ENCODE data around the gene ZBED5.
"Not testable (repeated sequence)": the region's sequence is repeated elsewhere in the genome, so short reads cannot be mapped to it uniquely, and the experiment has no call there.

ZBED5 gene

GRCh38 chr11:10857709-10858438 lies at the start of gene ZBED5:
Gene ZBED5 (minus strand): TSS chr11:10858053. CDS start chr11:10854945, 3,108 bp downstream.
- peak; percentile 83 to 90 for DNase-seq (ENCODE audit: low read depth in 2 of 2, low spot score in 1 of 2)

DNA sequence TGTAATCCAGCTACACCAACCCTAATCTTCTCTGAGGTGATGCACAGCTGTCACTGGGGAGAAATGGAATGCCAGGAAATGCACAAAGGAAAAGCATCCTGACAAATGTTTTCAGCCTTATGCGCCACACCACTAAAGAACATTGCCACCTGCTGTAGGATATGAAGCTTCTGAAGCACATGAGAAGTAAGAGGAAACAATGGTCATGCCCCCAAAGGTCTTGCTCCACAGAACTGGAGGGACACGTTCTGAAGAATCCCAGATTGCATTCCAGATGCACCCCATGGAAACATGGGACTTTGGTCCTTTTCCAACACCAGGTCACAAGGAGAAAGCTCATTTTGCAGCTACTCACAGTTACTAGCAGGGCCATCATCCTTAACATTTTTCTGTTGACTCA lies 48.7 kb upstream of the ZBED5 start:
- DNase-seq (ENCODE audit: low read depth in 2 of 2, low spot score in 1 of 2), result no peak

- DNase-seq (ENCODE audit: low read depth in 2 of 2, low spot score in 1 of 2), result no peak
Measured at GRCh38 chr11:10902301-10903063, 44.6 kb upstream of the ZBED5 start.

DNA sequence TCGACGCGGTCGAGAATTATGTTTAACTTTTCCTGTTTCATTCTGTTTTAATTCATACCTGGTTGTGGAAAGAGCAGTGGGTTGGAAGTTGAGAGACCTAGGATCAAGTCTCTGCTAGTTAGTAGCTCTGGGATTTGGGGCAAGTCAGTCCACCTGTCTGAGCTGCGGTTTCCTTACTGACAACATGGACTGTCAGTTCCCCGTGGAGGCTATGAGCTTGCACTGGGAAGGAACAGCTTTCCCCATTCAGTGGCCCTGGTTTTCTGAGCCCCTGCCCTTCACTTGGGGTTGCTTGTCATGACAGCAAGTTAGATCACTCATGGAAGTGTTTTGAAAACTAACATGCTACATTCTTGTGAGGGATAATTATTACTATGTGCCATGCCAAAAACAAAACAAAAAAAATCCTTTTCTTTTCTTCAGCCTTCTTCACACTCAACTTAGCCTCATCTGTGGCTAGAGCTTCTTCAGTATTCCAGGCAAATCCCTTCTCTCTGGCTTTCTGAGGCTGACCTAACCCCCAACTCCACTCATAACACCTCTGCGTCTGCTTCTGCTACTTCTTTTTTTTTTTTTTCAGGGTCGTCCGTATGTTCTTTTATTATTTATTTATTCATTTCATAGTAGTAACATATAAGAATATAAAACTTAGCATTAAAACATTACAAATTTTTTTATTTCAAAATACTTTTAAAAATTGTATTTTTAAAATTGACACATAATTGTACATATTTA lies 43.0 kb upstream of the ZBED5 start:
- DNase-seq (ENCODE audit: low read depth in 2 of 2, low spot score in 1 of 2), result no peak

DNA sequence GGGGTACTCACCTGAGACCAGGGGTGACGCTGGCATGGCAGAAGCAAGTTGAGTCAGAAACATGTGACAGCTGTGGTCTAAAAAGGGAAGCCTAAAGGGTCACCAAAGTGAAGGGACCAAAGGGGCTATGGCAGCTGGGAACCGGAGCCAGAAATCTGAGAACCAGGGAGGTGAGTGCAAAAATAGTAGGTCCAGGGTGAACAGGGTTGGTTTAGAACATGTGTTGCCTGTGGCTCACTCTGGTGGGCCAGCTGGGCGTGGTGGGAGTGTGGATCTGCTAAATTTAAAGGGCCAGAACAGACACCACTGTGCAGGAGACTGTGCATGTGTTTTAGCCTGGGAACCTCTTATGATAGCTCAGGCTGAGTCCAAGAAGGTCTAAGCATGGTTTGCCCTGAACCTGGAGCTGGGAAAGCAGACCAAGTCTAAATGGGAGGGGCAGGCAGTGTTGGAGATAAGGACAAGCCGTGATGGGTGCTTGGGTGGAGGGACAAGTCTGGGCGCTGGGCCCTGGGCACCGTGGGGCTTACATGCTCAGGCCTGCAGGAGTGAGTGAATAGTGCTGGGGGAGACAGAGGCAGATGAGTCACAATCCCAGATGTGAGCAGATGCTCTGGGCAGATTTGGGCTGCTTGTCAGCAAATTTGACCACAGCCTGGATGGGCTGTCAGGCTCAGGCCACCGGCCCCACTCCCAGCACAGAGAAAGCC lies 41.4 kb upstream of the ZBED5 start:
- DNase-seq (ENCODE audit: low read depth in 2 of 2, low spot score in 1 of 2), result no peak

DNA sequence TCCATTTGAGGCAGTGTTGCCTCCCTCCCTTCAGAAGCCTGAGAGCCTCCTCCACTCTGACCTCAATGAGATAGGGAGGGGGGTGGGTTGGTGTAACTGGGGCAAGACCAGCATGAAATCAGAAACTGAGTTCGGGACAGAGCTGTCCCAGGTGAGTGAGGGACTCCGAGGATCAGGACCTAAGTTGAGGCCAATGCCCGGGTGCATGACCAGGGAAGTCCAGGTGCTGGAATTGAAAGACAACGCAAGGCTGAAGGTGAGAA lies 40.8 kb upstream of the ZBED5 start:
- DNase-seq (ENCODE audit: low read depth in 2 of 2, low spot score in 1 of 2), result no peak

GRCh38 chr11:10898003-10898762 lies 40.3 kb upstream of the ZBED5 start:
- DNase-seq (ENCODE audit: low read depth in 2 of 2, low spot score in 1 of 2), result no peak

GRCh38 chr11:10897150-10897549 lies 39.3 kb upstream of the ZBED5 start:
- no peak for DNase-seq (ENCODE audit: low read depth in 2 of 2, low spot score in 1 of 2)

DNA sequence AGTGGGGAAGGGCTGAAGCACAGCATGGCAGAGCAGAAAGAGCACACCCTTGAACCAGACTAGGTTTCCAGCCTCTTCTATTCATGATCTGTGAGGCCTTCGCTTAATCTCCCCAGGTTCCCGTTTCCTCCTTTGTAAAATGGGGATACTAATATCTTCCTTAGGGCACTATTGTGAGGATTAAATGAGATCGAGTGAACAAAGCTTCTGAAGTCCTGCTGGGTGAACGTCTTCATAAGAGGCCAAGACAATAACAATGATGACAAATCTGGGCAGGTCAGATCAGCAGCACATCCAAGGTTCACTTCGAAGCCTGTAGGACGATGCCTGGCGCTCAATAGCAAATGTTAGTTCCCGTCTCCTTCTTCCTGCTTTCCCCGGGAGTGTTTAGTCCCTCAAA lies 38.6 kb upstream of the ZBED5 start:
- DNase-seq (ENCODE audit: low read depth in 2 of 2, low spot score in 1 of 2), result no peak

DNA sequence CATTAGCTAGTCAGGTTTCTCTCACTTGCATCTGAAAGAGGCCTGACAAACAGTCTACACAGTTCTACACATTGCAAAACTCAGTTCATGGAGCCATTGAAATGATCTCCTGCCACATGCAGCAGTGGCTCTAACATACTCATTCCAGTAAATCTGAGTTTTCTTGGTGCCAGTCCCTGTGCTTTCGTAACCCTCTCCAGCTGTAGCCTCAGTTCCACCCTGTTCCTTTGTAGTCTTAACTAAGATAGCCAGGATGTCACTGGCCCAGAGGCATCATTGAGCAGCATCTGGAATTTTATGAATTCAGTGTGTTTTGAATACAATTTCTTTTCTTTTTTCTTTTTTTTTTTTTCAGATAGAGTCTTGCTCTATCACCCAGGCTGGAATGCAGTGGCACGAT lies 37.4 kb upstream of the ZBED5 start:
- DNase-seq (ENCODE audit: low read depth in 2 of 2, low spot score in 1 of 2), result no peak

GRCh38 chr11:10894666-10895065 lies 36.8 kb upstream of the ZBED5 start:
- no peak for DNase-seq (ENCODE audit: low read depth in 2 of 2, low spot score in 1 of 2)

DNA sequence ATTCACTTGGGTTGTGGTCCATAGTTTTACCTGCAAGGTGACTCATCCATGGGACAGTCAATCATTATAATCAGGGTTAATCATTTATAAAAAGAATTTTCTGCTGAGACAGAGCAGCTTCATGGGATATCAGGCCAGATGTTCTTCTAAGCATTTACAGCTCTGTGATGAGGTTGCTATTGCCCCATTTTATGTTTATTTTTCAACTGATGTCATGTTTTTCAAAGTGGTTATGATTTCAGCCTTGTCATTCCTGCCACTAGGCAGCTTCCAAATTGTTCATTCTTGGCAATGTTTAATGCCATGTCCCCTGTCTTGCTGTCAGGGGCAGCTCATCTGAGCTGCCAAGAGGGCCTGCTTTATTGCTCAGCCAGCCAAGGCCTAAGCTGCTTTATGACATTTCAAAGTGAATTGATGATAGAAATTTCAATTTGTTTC lies 35.9 kb upstream of the ZBED5 start:
- DNase-seq (ENCODE audit: low read depth in 2 of 2, low spot score in 1 of 2), result no peak

GRCh38 chr11:10892250-10892649 lies 34.4 kb upstream of the ZBED5 start:
- no peak for DNase-seq (ENCODE audit: low read depth in 2 of 2, low spot score in 1 of 2)

GRCh38 chr11:10891151-10891720 lies 33.4 kb upstream of the ZBED5 start:
- DNase-seq (ENCODE audit: low read depth in 2 of 2, low spot score in 1 of 2), result no peak

DNA sequence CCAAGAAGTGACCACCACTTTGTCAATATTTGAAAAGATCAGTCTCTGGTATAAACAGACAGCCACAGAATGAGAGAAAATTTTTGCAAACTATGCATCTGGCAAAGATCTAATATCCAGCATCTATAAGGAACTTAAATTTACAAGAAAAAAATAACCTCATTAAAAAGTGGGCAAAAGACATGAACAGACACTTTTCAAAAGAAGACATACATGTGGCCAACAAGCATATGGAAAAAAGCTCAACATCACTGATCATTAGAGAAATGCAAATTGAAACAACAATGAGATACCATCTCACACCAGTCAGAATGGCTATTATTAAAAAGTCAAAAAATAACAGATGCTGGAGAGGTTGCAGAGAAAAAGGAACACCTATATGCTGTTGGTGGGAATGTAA lies 32.2 kb upstream of the ZBED5 start:
- not testable (repeated sequence) for DNase-seq (ENCODE audit: low read depth in 2 of 2, low spot score in 1 of 2)

GRCh38 chr11:10887307-10887706 lies 29.5 kb upstream of the ZBED5 start:
- DNase-seq (ENCODE audit: low read depth in 2 of 2, low spot score in 1 of 2), result no peak

DNA sequence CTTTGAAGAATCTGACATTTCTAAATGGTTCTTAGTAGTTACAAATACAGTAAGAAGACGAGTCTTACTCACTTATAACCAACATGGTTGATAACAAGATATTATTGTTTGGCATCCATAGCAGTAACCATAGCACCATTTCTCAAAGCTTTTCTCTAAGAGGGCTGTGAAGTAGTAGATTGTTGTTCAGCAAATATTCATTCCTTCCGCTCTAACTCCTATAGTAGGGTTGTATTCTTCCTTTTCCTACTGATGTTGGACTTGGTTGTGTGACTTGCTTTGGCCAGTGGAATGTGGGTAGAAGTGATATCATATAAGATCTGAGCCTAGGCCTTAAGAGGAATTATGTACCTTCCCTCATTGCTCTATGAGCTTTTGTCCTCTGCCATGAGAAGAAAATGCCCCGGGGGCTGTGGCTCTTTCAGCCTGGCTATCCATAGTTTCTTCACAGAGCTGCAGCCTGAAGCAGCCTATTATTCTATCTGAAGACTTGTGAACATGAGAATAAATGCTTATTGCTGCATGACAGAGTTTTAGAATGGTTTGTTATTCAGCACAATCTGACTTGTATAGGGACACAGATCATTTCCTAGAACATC lies 28.9 kb upstream of the ZBED5 start:
- DNase-seq (ENCODE audit: low read depth in 2 of 2, low spot score in 1 of 2), result no peak

DNA sequence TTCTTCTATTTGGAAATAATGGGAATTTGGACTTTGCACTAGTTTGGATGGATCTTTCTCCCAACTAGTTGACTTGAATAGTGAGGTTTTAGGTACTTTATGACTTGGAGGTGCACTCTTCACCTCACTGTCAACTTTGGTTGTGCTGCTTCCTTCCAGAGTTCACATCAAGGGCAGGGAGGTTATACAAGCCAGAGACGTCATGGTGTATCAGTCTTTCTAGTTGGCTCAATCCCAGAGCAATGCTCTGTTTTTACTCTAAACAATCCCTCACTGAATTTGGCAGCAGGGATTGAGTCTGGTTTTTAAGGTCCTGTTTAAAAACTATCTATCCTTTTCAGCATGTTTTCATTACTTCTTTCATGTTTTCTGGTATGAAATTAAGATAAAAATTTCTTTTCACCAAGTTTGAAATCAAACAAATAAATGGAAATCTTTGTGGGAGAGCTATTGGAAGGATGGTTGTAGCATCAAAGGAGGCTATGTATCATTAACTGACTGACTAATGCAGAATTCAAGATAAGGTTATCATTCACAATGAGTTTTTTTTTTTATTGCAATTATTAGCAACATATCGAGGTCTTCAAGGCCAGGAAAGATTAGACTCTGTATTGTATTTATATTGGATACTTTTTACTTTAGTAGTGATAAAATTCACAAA lies 28.0 kb upstream of the ZBED5 start:
- no peak for DNase-seq (ENCODE audit: low read depth in 2 of 2, low spot score in 1 of 2)

GRCh38 chr11:10884292-10884691 lies 26.4 kb upstream of the ZBED5 start:
- not testable (repeated sequence) for DNase-seq (ENCODE audit: low read depth in 2 of 2, low spot score in 1 of 2)

GRCh38 chr11:10881892-10882291 lies 24.0 kb upstream of the ZBED5 start:
- no peak for DNase-seq (ENCODE audit: low read depth in 2 of 2, low spot score in 1 of 2)
